K562 (cell line): Measurements from ENCODE around the gene SLCO3A1. TPM values are rescaled to one million over a fixed set of nuclear protein-coding genes. Genes with fewer than 3 reads are reported as not detected.

ENCODE experiments used
- CEBPG ChIP-seq, 3 experiments: fragments of 200-800 bp in 1 of 3; sonication (Bioruptor generic) in 1 of 3; sonication (generic) in 1 of 3; formaldehyde crosslinking in 1 of 3; IDR thresholded peaks in 2 of 3; conservative IDR thresholded peaks in 1 of 3; 2 replicates each; pipeline versions ENCODE4 v1.6.1 to v1.8.0; 2016 to 2022; ENCODE audit warnings: missing compliant biosample characterization in 2 of 3, missing genetic modification characterization in 2 of 3, mild to moderate bottlenecking in 1 of 3, missing genetic modification reagents in 1 of 3
- CHCHD3 ChIP-seq: fragments of 250-450 bp; sonication (Bioruptor Pico); IDR thresholded peaks from 2 replicates; pipeline ENCODE4 v2.1.2; 2022; ENCODE audit warnings: mild to moderate bottlenecking
- DLX4 ChIP-seq: fragments of 250-450 bp; sonication (Bioruptor Pico); IDR thresholded peaks from 2 replicates; pipeline ENCODE4 v1.6.1; 2021; ENCODE audit warnings: mild to moderate bottlenecking
- E2F6 ChIP-seq, 2 experiments: IDR thresholded peaks; 2 replicates each; pipeline ENCODE4 v1.6.1; 2011; ENCODE audit warnings: borderline replicate concordance in 1 of 2, control low read depth in 1 of 2, low read depth in 1 of 2, low read length in 1 of 2, mild to moderate bottlenecking in 1 of 2, mixed read lengths in 1 of 2, moderate library complexity in 1 of 2; ENCODE audit not compliant: insufficient read depth in 1 of 2, insufficient read length in 1 of 2, poor library complexity in 1 of 2, severe bottlenecking in 1 of 2; ENCODE audit errors: extremely low read depth in 1 of 2
- ESRRA ChIP-seq: fragments of 450-650 bp; IDR thresholded peaks from 2 replicates; pipeline ENCODE4 v1.6.1; 2014; ENCODE audit warnings: low read depth, mild to moderate bottlenecking, moderate library complexity, borderline replicate concordance
- FOSL1 ChIP-seq: fragments of 200-800 bp; sonication (Bioruptor generic); conservative IDR thresholded peaks from 2 replicates; pipeline ENCODE4 v1.6.1; 2016; ENCODE audit warnings: missing genetic modification characterization, missing compliant biosample characterization
- HNRNPUL1 ChIP-seq: fragments of 200-400 bp; formaldehyde crosslinking; IDR thresholded peaks from 2 replicates; pipeline ENCODE4 v1.6.1; 2017; ENCODE audit warnings: low read length
- MAZ ChIP-seq, 2 experiments: fragments of 450-650 bp in 1 of 2; sonication (generic) in 1 of 2; formaldehyde crosslinking; IDR thresholded peaks in 1 of 2; conservative IDR thresholded peaks in 1 of 2; 2 replicates each; pipeline versions ENCODE4 v1.4.0 to v1.5.0; 2020; ENCODE audit warnings: mild to moderate bottlenecking in 1 of 2, missing genetic modification reagents in 1 of 2
- MTA3 ChIP-seq: fragments of 450-650 bp; formaldehyde crosslinking; IDR thresholded peaks from 2 replicates; pipeline ENCODE4 v1.6.1; 2017; ENCODE audit warnings: mild to moderate bottlenecking, borderline replicate concordance
- NRF1 ChIP-seq, 2 experiments: fragments of 450-650 bp; IDR thresholded peaks in 1 of 2; conservative IDR thresholded peaks in 1 of 2; 2 replicates each; pipeline ENCODE4 v1.6.1; 2014; ENCODE audit warnings: mild to moderate bottlenecking in 2 of 2
- RBFOX2 ChIP-seq: fragments of 200-400 bp; formaldehyde crosslinking; IDR thresholded peaks from 2 replicates; pipeline ENCODE4 v1.6.1; 2017; ENCODE audit warnings: low read depth, mild to moderate bottlenecking, low read length, moderate library complexity
- TAF1 ChIP-seq: IDR thresholded peaks from 2 replicates; pipeline ENCODE4 v1.6.1; 2011; ENCODE audit warnings: mild to moderate bottlenecking, low read length, moderate library complexity; ENCODE audit not compliant: insufficient read depth, control insufficient read depth, severe bottlenecking; ENCODE audit errors: extremely low read depth
- TAF15 ChIP-seq: fragments of 200-400 bp; formaldehyde crosslinking; IDR thresholded peaks from 2 replicates; pipeline ENCODE4 v1.6.1; 2017; ENCODE audit warnings: mild to moderate bottlenecking, low read depth, low read length, moderate library complexity
- TCF15 ChIP-seq: fragments of 250-450 bp; sonication (Bioruptor Pico); IDR thresholded peaks from 2 replicates; pipeline ENCODE4 v1.8.0; 2022; ENCODE audit warnings: moderate library complexity, mild to moderate bottlenecking, inconsistent platforms
- ZBTB7A ChIP-seq: IDR thresholded peaks from 2 replicates; pipeline ENCODE4 v1.6.1; 2011; ENCODE audit warnings: low read depth, mild to moderate bottlenecking, low read length, moderate library complexity, borderline replicate concordance; ENCODE audit not compliant: control insufficient read depth
- ZNF146 ChIP-seq: IDR thresholded peaks from one replicate; pipeline ENCODE4 v1.6.1; 2018; ENCODE audit warnings: missing compliant biosample characterization; ENCODE audit not compliant: unreplicated experiment
- ZNF232 ChIP-seq: sonication (generic); formaldehyde crosslinking; IDR thresholded peaks from 2 replicates; pipeline ENCODE4 v1.8.0; 2022; ENCODE audit warnings: mild to moderate bottlenecking, missing genetic modification reagents
- ZNF408 ChIP-seq: fragments of 250-450 bp; sonication (Bioruptor Pico); IDR thresholded peaks from 2 replicates; pipeline ENCODE4 v1.4.0; 2020; ENCODE audit warnings: low read depth, mild to moderate bottlenecking, moderate library complexity
- ZNF707 ChIP-seq: fragments of 250-450 bp; sonication (Bioruptor Pico); conservative IDR thresholded peaks from 2 replicates; pipeline ENCODE4 v1.8.0; 2022; ENCODE audit warnings: inconsistent platforms, mild to moderate bottlenecking, moderate library complexity
- polyA plus RNA-seq, 8 experiments: library from polyadenylated mRNA; depleted of rRNA in 4 of 8; stranded (reverse) in 5 of 8; unstranded in 3 of 8; fragments of >200 nt; fragmentation: Nextera tagmentation in 2 of 8; fragmentation: Illumina TruSeq in 1 of 8; extraction: Ambion mirVana in 2 of 8; extraction: Trizol in 1 of 8; gene quantifications; 2 replicates each; pipeline versions ENCODE4 v1.2.1 to v1.2.3, GENCODE V29; 2011 to 2014; ENCODE audit warnings: inconsistent platforms in 1 of 8, missing spikeins in 1 of 8
- total RNA-seq, 7 experiments: library from RNA; depleted of rRNA in 6 of 7; stranded (reverse); fragments of >200 nt in 6 of 7; fragmentation: Illumina TruSeq in 2 of 7; extraction: Trizol in 2 of 7; gene quantifications; 2 replicates each; pipeline versions ENCODE4 v1.2.1 to v1.2.3, GENCODE V29; 2011 to 2021; ENCODE audit warnings: low replicate concordance in 1 of 7

The SLCO3A1 gene
- total and polyA plus RNA-seq, 9 of the 15 experiments (the other 6 are each of a cell fraction or from before 2014, with no cell fraction given) = 0.01 to 0.84 (median 0.06) TPM; not detected in 3

- TF ChIP-seq ZBTB7A (peak; percentile 37; the same call in 1 of the 2 replicates), ZNF146 (CRISPR knock-in tag) (no peak), RBFOX2 (peak; percentile 45; the same call in 1 of the 2 replicates), ESRRA (peak; percentile 42; the same call in 1 of the 2 replicates), ZNF707 (no peak), E2F6 (IDR thresholded peaks at IDR 0.05; ENCODE audit: borderline replicate concordance in 1 of 2, extremely low read depth in 1 of 2, insufficient read depth in 1 of 2, insufficient read length in 1 of 2, low read depth in 1 of 2, low read length in 1 of 2, poor library complexity in 1 of 2, severe bottlenecking in 1 of 2) (peak in 1 of 2 experiments; percentile 49), CEBPG (CRISPR knock-in tag; IDR thresholded peaks at IDR 0.05) (no peak), CEBPG (tag; conservative IDR thresholded peaks at IDR 0.05 in 1 of 2, IDR thresholded peaks at IDR 0.05 in 1 of 2) (no peak), ZNF232 (CRISPR knock-in tag) (no peak), ZNF408 (no peak), CHCHD3 (CRISPR knock-in tag) (no peak), DLX4 (CRISPR knock-in tag) (no peak), TAF15 (no peak), MTA3 (peak; percentile 81; the same call in 1 of the 2 replicates), NRF1 (conservative IDR thresholded peaks at IDR 0.05 in 1 of 2, IDR thresholded peaks at IDR 0.05 in 1 of 2) (peak; percentile 17 to 35; a peak in 2 of 4 replicates), MAZ (CRISPR knock-in tag; conservative IDR thresholded peaks at IDR 0.05 in 1 of 2, IDR thresholded peaks at IDR 0.05 in 1 of 2) (peak; percentile 12 to 44; a peak in 1 of 4 replicates), FOSL1 (tag) (no peak), HNRNPUL1 (no peak), TAF1 (no peak), TCF15 (no peak)
These were observed 582 bp upstream of the SLCO3A1 start (continued) for GRCh38 chr15:91852741-91853510.
